Neuron (in vitro differentiated cells): Measurements from ENCODE around the gene GNG2.

Source experiments
- H2AFZ ChIP-seq: one replicate; pipeline ENCODE4 v1.6.1; 2013; ENCODE audit warnings: low read depth, mild to moderate bottlenecking, inconsistent platforms, low read length, moderate library complexity
- H3K27me3 ChIP-seq: one replicate; pipeline ENCODE4 v1.6.1; 2013; ENCODE audit warnings: low read length; ENCODE audit not compliant: insufficient read depth
- H3K36me3 ChIP-seq: one replicate; pipeline ENCODE4 v1.6.1; 2013; ENCODE audit warnings: low read length; ENCODE audit not compliant: insufficient read depth
- H3K4me1 ChIP-seq: one replicate; pipeline ENCODE4 v1.6.1; 2013; ENCODE audit warnings: low read length; ENCODE audit not compliant: insufficient read depth
- H3K4me3 ChIP-seq: 2 replicates; pipeline ENCODE4 v1.5.1; 2013; ENCODE audit warnings: mild to moderate bottlenecking, low read length, moderate library complexity
- H3K9me3 ChIP-seq: one replicate; pipeline ENCODE4 v1.6.1; 2013; ENCODE audit warnings: low read length

The GNG2 gene

DNA sequence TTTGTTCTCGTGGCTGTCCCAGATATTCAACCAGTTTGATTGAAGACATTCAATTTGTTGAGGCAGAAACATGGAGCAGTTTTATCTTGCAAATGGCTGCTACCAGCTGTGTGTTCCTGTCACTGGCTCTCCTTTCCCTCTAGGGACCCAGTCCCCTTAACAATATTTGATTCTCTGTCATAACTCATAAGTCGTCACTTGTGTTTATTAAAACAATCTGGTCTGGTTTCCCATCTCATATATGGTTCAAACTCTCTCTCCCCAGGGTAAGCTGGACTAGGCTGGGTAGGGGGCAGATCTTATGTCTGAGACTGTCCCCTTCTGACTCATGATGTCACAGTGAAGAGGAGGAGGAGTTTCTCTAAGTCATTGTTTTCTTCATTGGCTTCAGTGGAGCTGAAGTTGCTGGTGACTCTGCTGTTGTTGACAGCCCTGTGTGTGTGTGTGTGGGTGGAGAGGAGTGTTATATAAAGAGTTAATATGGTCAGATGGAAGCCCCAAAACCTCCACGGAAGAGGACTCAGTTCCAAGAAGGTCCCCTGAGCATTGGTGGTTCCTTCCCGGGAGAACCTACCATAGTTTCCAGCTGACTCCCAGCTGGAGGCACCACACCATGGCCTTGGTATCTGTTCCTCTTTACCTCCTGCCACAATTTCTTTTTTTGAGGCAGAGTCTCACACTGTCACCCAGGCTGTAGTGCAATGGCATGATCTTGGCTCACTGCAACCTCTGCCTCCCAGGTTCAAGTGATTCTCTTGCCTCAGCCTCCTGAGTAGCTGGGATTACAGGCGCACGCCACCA lies 16.1 kb upstream of the GNG2 start:
- Histone ChIP-seq H3K9me3 (no peaks in the 10 kb centered on the region), H2AFZ (no peak overlapping the region), H3K36me3 (no peaks in the 10 kb centered on the region), H3K4me1 (peaks cover 36% of the 10 kb centered on the region), H3K4me3 (no peak overlapping the region), H3K27me3 (no peaks in the 10 kb centered on the region)

DNA sequence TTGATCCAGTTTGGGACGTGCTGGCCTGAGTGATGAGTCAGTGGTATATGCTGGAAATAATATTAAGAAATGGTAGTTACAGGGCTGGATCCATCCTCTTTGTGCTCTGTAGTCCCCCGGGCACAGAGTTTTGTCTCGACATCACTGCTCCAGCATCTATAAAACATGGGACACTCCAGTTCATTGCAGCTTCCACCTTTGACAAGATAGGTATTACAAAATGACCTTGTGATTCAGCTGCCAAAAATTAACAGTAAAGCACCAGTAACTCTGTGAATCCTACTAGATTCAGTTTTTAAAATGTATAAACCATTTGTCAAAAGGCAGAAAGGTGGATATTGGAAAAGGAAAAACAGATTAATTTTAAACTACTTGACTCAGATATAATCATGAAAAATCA lies 14.6 kb upstream of the GNG2 start:
- Histone ChIP-seq H3K27me3 (no peaks in the 10 kb centered on the region), H3K36me3 (no peaks in the 10 kb centered on the region), H3K4me1 (peaks cover 36% of the 10 kb centered on the region), H3K9me3 (no peaks in the 10 kb centered on the region), H2AFZ (no peak overlapping the region), H3K4me3 (no peak overlapping the region)

DNA sequence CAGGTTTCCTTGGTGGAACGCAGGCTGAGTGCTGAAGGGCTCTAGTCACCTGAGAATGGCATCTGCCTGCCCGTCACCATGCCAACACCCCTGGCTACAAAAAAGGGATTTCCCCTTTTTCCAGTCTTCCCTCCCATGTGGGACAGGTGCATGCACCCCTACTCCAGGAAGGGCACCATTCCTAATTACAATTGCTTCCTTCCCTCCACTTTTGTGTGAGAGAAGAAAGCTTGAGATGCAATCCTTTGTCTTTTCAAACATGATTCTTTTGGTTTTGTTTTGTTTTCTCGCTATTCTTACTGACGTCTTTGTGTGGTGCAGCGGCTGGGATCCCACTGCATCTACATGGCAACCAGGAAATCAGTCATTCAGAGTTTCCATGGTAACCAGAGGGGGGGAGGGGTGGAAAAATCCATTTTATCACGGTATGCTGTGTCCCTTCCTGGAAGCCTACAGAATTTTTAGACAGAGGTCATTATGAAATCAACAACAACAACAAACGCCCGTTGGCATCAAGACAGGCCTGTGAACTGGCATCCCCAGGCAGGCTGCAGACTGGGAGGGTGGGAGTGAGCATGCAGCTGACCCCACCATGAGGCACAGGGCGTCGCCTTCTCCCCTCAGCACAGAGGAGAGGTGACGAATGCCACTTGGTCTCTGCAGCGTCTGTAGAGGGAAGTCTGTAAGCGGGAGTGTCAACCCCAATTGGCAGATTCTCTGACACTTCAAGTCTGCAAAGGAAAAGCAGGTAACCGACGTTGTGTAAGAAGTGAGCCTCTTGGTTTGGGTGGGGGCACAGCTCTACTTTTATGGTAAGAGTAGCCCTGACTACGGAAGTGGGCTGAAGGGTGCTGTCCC lies 13.6 kb upstream of the GNG2 start:
- H3K4me1 ChIP-seq: peaks cover 36% of the 10 kb centered on the region
- H3K9me3 ChIP-seq: no peaks in the 10 kb centered on the region
- H2AFZ ChIP-seq: peak overlapping the region; percentile 7
- H3K4me3 ChIP-seq: peak overlapping the region; percentile 31
- H3K36me3 ChIP-seq: no peaks in the 10 kb centered on the region
- H3K27me3 ChIP-seq: no peaks in the 10 kb centered on the region

DNA sequence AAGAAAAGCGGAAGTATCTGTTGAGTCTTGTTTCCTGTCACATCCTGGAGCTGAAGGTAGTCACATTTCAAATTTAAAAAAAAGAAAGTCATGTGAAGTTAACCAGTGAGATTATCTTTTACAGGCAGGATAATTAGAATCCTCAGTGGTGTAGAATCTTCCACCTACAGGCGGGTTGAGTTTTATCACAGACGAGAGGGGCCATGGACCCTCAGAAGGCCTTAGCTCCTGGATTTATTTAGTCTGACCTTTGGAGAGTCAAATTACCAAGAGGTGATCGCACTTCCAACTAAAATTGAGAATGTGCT lies 13.0 kb upstream of the GNG2 start:
- Histone ChIP-seq H3K4me3 (peak overlapping the region; percentile 31), H2AFZ (no peak overlapping the region), H3K9me3 (no peaks in the 10 kb centered on the region), H3K36me3 (no peaks in the 10 kb centered on the region), H3K27me3 (no peaks in the 10 kb centered on the region), H3K4me1 (peaks cover 34% of the 10 kb centered on the region)

DNA sequence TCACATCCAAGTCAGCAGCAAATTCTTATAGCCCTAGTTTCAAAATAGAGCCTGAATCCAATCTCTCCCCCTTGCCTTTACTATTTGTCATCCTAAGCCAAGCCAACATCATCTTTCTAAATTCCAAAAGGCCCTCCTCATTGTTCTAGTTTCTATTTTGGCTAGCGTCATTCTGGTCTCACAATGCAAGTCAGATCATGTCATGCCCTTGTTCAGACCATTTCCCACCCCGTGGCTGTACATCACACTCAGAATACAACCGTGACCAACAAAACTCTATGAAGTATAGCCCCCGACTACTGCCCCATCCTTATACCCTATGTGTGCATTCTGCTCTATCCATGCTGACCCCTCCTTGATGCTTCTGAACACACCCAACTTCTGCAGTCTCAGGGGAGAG lies 12.3 kb upstream of the GNG2 start:
- H3K36me3 ChIP-seq: no peaks in the 10 kb centered on the region

DNA sequence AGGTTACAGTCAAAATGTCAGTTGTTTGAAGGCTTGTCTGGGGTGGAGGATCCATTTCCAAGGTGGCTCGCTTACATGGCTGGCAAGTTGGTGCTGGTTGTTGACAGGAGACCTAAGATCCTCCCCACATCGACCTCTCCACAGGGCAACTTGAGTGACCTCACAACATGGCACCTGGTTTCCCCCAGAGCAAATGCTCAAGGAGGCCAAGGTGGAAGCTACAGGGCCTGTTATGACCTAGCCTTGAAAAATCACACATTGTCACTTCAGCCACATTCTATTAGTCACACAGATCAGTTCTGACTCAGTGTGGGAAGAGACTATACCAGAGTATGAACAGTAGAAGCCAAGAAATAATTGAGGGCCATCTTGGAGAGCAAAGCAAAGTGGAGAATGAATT lies 11.3 kb upstream of the GNG2 start:
- Histone ChIP-seq H3K4me3 (no peak overlapping the region), H2AFZ (no peak overlapping the region), H3K27me3 (no peaks in the 10 kb centered on the region), H3K4me1 (peaks cover 34% of the 10 kb centered on the region), H3K36me3 (no peaks in the 10 kb centered on the region), H3K9me3 (no peaks in the 10 kb centered on the region)

More for the DNA sequence above, 12.3 kb upstream of the GNG2 start:
- H3K9me3 ChIP-seq: no peaks in the 10 kb centered on the region
- H3K4me3 ChIP-seq: no peak overlapping the region
- no peak overlapping the region for H2AFZ ChIP-seq
- peaks cover 34% of the 10 kb centered on the region for H3K4me1 ChIP-seq
- no peaks in the 10 kb centered on the region for H3K27me3 ChIP-seq

DNA sequence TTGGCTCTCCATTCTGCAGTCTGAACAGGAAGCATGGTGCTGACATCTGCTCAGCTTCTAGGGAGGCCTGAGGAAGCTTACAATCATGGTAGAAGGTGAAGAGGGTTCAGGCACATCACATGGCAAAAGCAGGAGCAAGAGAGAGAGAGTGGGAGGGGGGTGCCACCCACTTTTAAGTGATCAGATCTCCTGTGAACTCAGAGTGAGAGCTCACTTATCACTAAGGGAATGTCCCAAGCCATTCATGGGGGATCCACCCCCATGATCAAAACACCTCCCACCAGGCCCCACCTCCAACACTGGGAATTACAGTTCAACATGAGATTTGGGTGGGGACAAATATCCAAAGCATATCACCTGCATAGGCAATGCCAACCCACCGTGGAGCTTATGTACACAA lies 9.8 kb upstream of the GNG2 start:
- no peaks in the 10 kb centered on the region for H3K9me3 ChIP-seq
- H3K27me3 ChIP-seq: no peaks in the 10 kb centered on the region
- peaks cover 28% of the 10 kb centered on the region for H3K4me1 ChIP-seq

DNA sequence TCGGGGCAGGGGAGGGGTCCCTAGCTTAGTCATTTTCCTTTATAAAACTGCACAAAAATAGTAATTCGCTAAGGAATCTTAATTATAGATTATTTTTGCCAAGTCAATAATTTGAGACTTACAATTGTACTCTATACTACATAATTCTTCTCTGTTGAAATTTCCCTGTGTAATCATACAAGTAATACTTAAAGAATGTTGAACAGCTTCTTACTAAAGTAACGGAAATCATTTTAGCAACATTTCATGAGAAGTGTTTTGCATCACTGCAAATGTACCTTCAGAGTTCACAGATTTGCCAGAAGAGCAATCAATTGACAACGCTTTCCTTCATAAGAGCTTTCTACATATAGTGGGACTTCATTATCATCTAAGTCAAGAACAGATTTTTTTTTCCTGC lies 7.9 kb upstream of the GNG2 start:
- Histone ChIP-seq H2AFZ (no peak overlapping the region), H3K36me3 (no peaks in the 10 kb centered on the region), H3K4me1 (peaks cover 10% of the 10 kb centered on the region), H3K9me3 (no peaks in the 10 kb centered on the region), H3K4me3 (no peak overlapping the region), H3K27me3 (no peaks in the 10 kb centered on the region)

More for the DNA sequence above, 9.8 kb upstream of the GNG2 start:
- no peaks in the 10 kb centered on the region for H3K36me3 ChIP-seq
- no peak overlapping the region for H3K4me3 ChIP-seq
- H2AFZ ChIP-seq: no peak overlapping the region

DNA sequence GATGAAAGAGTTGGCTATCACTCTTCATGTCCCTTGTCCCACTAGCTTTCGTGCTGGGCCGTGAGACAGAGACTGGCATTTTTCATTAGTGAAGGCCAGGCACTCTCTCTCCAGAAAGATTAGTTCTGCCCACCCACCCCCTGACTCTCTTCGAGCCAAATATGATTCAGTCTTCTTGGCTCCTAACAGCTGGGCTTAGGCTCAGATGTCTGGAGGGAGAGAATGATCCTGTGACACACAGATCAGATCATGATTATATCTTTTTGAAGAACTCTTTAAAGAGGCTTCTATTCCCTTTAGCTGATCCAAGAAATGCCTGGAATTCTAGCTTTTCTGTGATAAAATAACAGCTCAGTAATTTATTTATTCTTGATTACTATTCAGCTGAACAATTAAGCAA lies 5.2 kb upstream of the GNG2 start:
- Histone ChIP-seq H3K4me3 (no peak overlapping the region), H3K27me3 (no peaks in the 10 kb centered on the region), H2AFZ (no peak overlapping the region), H3K9me3 (no peaks in the 10 kb centered on the region), H3K4me1 (peaks cover 5% of the 10 kb centered on the region), H3K36me3 (no peaks in the 10 kb centered on the region)

DNA sequence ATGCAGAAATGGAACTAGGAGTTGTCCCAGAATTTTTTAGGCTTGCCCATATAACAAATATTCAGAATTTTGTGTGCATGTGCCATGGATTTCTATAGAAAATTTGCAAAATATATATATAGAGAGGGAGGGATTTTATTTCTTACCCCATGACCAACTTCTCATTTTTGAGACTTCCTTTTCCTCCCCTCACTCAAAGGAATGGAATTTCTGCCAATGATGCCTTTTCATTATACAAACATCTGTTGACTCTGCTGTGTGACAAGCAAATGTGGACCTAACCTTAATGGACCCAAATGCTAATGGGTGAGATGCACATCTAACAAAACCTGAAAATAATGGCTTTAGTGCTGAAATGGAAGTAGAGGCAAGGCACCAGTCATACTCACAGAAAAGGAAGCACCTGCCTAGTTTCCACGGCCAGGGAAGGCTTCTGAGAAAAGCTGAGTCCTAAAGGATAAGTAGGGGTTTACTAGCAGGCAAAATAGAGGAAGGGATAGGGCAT lies 3.6 kb upstream of the GNG2 start:
- Histone ChIP-seq H3K4me1 (peaks cover 5% of the 10 kb centered on the region), H3K27me3 (no peaks in the 10 kb centered on the region), H3K36me3 (no peaks in the 10 kb centered on the region), H2AFZ (no peak overlapping the region), H3K4me3 (no peak overlapping the region), H3K9me3 (no peaks in the 10 kb centered on the region)

DNA sequence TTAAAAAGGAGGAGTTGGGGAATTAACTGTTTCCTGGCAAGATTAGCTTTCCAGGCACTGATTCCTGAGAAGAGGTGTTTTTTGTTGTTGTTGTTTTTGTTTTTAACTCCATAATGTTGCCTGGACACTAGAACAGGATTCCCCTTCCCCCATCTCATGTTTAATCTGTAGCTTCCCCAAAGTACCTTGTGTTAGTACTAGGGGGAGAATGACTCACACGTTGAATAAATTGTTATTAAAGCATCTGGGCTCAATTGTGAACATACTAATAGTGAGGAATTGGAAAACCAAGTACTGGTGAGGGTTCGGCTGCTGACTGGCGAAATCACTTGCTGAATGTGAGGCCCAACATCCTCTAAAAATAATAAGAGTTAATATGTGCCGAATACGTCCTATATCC lies 1.3 kb upstream of the GNG2 start:
- no peak overlapping the region for H3K4me3 ChIP-seq
- H3K4me1 ChIP-seq: peaks cover 27% of the 10 kb centered on the region
- no peak overlapping the region for H2AFZ ChIP-seq
- no peaks in the 10 kb centered on the region for H3K9me3 ChIP-seq
- no peaks in the 10 kb centered on the region for H3K27me3 ChIP-seq
- H3K36me3 ChIP-seq: no peaks in the 10 kb centered on the region

DNA sequence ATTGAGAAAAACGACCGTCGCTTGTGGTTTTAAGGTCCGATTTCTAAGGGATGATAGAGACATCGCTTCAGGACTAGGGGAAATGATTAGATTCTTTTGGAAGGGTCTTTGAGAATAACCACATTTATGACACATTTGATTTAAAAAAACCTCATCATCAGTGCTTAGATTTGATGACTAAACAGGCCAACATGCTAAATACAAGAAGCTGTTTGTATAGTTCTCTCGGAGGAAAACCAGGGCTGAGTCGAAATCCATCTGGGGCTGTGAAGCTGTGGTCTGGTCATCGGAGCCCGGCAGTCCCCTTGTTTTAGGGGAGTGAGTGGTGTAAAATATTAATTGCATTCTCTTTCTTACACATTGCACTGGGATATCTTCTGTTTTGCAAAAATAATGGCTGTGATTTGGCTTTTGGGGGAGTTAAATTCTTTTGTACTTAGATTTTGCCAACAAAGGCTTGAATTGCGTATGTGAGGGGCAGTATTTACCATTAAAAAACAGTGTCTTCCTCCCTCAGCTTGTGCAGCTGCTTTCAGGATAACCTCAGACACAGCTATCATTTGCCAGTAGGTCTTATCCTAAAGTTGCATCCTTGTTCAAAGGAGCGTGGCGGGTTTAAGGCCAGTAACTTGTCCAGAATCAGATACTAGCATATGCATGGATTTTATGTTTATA lies 550 bp downstream of the GNG2 start:
- Histone ChIP-seq H3K36me3 (no peaks in the 10 kb centered on the region), H2AFZ (peak overlapping the region; percentile 12), H3K4me1 (peaks cover 45% of the 10 kb centered on the region), H3K4me3 (peak overlapping the region; percentile 78), H3K9me3 (no peaks in the 10 kb centered on the region), H3K27me3 (no peaks in the 10 kb centered on the region)

DNA sequence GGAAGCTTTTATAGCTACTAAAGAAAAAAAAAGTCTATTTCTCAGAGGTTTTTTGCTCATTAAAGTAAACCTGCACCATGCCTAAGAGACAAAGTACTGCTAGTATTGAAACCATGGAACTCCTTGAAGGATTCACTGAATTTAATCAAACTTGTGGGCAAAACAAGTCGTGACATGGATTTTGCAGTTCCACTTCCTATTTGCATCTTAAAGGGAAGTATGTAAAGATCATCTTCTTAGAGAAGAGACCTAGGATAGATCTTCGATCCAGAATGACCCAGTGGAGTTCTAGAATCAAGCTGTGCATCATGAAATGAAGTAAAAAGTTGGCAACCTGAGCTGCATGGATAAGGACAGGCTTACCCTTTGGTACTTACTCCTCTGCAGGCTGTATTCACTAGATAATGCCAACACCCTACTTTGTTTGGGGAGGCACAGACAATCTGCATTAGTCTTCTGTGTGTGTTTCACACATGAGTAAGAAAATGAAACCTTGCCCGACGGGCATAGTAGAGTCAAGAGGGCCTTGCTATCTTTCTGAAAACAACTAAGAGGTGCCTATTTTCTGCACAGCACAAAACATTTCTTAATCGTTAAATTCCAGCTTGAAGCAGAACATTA lies 1.9 kb downstream of the GNG2 start:
- no peak overlapping the region for H2AFZ ChIP-seq
- H3K9me3 ChIP-seq: no peaks in the 10 kb centered on the region
- H3K4me1 ChIP-seq: peaks cover 52% of the 10 kb centered on the region
- H3K27me3 ChIP-seq: no peaks in the 10 kb centered on the region
- peak overlapping the region; percentile 78 for H3K4me3 ChIP-seq
- H3K36me3 ChIP-seq: no peaks in the 10 kb centered on the region
